Activated CD4-positive, alpha-beta T cell treated with anti-CD3 and anti-CD28 coated beads for 4 hours (primary cell): ENCODE measurements around the gene UTS2R.
"Not testable (repeated sequence)": the region's sequence is repeated elsewhere in the genome, so short reads cannot be mapped to it uniquely, and the experiment has no call there.

Experiments
- DNase-seq, 2 donors: peaks; one replicate each; pipeline ENCODE4 v3.0.0-alpha.2; 2020

UTS2R gene

DNA sequence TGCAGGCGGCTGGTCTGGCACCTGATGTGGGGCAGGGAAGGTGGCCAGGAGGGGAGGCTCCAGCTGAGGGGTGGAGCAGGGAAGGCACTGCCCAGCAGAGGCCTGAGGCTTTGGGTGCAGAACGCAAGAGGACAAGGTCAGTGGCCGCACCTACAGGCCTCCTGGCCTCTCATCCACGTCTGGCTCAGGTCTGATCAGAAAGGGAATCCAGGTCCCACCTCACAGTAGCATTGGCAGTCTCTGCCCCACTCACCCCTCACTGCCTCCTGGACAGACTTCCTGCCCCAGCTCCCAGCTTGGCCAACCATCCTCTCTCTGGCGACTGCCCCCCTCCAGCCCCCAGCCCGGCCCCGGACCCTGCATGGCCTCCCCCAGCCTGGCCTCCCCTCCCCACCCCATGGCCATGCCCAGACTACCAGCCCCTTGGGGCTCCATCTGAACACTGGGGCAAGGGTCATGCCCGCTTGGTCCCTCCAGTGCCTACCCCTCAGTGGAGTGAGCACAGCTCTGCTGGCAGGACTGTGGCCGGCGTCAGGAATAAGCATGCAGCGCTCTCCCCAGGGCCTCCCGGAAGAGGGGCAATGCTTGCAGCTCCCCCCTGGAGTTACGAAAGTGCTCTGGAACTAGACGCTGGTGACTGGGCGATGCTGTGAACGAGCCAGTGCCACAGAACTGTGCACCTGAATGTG is 4.6 kb downstream of the UTS2R start:
- no peak for DNase-seq

DNA sequence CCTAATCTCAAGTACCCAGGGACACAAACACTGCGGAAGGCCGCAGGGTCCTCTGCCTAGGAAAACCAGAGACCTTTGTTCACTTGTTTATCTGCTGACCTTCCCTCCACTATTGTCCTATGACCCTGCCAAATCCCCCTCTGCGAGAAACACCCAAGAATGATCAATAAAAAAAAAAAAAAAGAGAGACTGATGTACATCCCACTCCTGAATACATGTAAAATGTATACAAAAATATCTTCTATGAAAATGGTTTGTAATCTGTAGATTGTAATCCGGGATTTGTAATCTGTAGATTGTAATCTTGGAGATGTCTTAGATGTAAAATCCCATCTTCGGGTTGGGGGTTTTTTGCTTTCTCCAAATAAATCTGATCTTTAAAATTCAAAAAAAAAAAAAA is 5.7 kb downstream of the UTS2R start:
- not testable (repeated sequence) for DNase-seq

DNA sequence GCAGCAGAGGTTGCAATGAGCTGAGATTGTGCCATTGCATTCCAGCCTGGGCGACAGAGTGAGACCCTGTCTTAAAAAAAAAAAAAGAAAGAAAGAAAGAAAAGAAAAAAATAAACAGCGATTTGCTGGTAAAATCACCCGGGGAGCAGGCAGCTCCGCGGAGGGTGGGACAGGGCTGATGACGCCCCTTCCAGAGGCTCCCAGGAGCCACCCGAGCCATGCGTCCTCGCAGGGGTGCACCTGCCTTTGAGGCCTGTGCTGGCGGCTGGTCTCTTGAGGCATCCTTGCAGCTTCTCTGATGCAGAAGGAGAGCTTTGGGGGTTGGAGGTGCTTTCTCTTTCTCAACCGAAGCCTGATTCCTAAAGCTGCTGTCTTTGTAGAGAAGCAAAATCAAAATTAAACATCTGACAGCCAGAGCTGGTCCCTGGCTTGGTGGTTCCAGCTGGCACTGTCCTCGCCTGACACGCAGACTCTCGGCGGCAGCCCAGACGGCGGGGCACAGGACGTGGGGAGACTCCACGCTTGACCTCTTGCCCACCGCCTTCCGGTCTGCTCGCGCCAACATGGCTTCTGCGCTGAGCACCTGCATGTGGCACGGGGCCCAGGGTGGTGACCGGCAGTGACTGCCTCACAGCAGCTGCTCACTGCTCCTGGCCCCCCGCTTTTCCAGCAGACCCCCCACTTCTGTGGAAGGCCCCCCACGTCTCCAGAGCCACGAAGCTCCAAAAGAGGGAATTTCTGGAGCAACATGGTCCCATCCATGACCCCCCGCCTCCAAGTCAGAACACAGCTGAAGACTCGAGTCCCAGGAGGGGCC is 6.6 kb downstream of the UTS2R start:
- no peak for DNase-seq

DNA sequence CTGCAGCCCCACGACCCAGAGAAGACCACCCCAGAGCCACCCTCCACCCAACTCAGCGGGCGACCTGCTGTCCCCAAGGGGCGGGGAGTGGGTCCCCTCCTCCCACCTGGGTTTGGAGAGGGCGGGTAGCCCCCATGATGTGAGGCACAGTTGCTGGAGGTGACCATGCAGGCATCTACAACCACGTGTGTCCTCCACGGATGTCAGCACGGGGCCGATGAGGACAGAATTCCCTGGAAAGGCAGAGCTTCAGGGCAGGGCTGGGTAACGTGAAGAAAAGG is 7.1 kb downstream of the UTS2R start:
- no peak for DNase-seq

DNA sequence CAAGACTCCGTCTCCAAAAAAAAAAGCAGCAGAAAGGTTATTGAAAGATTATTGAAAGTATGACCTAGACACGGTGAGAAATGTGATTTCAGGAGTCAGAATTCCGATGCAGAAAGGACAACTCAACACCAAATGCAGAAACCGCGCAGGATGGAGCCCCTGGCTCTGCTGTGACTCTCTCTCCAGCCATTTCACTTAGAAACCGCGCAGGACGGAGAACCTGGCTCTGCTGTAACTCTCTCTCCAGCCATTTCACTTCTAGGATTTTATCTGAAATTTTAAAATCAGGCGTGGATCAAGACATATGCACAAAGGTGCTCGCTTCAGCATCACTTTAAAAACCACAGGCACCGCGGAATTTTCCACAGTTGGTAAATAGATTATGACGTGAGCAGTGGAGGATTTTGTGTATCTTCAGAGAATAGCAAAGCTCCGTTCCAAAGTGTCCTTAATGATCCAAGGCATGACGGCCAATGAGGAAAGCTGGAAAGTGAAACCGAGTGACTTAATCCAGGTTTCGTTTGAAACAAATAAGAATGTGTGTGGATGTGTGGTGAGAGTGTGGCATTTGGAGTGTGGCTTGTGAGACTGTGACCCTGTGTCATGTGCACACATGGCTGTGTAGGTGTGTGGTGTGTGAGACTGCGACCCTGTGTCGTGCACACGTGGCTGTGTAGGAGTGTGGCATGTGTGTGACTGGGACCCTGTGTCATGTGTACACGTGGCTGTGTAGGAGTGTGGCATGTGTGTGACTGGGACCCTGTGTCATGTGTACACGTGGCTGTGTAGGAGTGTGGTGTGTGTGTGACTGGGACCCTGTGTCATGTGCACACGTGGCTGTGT is 9.5 kb downstream of the UTS2R start:
- DNase-seq = no peak

DNA sequence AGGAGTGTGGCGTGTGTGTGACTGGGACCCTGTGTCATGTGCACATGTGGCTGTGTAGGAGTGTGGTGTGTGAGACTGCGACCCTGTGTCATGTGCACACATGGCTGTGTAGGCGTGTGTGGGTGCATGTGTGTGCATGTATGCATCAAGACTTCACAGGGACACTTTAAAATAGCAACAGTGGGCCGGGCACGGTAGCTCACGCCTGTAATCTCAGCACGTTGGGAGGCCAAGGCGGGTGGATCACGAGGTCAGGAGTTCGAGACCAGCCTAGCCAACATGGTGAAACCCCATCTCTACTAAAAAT is 10.1 kb downstream of the UTS2R start:
- DNase-seq = not testable (repeated sequence)

DNA sequence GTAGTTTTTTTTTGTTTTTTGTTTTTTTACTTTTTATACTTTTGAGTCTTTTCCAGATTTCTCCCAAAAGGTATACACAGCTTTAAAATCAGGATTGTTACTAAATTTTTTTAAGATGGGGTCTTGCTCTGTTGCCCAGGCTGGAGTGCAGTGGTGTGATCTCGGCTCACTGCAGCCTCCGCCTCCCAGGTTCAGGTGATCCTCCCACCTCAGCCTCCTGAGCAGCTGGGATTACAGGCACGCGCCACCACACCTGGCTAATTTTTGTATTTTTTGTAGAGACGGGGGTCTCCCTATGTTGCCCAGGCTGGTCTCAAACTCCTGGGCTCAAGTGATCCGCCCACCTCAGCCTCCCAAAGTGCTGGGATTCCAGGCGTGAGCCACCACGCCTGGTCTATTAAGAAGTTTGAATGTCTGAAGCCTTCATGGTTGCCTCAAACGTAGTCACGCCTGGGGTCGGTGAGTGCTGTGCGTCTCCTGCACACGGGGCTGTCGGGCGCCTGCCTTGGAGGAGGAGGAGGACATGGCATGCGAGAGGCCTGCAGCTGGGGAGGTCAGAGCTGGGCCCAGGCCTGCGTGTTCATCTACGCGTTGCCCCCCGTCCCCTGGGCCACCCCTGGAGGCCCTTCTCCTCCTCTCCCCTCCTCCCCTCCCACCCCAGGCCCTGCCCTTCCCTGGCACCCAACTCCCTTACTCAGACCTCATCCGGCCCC is 10.8 kb downstream of the UTS2R start:
- not testable (repeated sequence) for DNase-seq

DNA sequence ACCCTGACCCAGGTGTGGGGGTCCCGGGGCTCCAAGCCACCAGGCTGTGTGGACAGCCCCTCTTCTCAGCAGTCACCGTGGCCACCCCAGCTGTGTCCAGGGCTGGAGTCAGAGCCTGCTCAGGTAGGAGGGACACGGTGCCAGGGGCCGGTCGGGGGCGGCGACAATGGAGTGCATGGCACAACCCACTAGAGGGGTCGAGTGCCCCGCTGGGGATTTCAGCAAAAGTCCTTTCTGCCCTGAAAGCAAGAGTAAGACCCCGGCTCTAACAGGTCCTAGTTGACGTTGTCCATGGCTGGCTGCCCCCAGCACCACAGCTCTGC is 11.3 kb downstream of the UTS2R start:
- DNase-seq = no peak

DNA sequence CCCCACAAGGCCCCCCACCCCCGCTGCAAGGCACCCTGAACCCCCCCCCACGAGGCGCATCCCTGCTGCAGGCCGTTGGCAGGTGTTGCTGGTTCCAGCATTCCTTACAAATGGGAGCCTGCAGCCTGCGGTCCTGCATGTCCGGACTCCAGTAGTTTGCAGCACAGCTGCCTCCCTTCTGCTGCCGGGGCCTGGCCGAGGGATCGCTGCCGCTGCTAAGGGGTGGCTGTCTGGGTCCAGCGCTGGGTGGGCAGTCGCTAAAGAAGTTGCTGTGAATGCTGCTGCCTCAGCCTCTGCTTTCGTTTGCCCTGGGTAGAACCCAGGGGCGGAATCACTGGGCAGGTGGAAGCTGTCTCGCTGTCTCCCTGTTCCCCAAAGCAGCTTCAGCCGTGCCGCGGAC is 11.8 kb downstream of the UTS2R start:
- DNase-seq = no peak

DNA sequence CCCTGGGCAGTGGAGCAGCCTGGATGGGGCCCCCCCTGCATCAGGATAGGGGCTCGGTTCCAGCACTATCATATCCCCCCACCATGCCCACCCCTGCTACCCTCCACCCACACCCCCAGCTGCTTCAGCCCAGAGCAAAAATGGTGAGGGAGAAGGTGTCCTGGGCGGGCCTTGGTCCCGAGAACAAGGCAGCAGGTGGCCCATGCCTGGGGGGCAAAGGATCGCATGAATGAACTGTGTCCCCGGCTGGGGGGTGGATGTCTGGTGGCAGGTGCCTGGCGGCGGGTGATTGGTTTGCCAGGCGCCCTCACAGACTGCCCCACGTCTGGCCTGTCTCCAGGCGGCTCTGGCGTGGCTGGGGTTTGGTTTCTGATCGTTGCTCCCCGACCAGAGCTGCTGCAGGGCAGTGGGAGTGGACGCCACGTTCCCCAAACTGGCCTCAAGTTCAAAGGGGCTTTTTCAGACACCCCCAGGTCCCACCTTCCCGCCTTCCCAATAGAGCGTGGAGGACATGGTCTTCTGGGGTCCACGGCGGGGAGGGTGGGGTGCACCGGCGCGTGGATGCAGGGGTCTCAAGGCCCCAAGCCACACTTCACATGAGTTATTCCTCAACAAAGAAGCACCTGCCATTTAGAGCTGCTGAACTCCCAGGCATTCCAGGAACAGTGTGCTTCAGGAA is 12.6 kb downstream of the UTS2R start:
- DNase-seq = no peak

DNA sequence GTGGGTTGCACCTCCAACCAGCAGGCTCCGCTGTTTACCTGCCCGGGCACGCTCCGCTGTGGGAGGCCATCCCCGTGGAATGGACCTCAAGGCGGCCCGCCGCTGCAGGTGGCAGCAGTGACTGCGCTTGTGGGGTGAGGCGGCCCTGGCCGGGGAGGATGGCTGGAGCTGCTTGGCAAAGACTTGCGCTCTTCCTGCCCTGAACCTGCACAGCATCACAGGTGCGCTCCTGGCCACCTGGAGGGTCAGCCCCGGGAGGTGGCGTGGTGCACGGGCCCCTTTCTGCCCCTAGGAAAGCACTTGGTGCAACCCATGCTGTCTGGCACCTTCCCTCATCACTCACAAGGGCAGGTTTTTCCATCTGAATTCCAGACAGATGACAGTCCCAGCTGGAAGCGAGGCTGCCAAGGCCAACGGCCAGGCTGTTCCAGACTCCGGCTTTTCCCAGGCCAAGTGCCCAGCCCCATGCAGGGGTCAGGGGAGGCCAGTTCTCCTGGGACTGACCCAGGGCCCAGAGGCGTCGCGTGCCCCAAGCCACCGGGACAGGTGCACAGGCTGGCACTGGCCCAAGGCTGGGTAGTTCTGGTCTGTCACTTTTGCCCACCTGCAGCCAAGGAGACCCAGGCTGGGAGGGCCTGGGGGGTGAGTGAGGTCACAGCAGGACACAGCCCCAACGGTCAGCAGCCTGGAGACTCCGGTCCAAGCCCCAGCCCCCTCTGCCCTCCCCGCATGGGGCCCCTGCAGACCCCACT is 13.3 kb downstream of the UTS2R start:
- DNase-seq = no peak

DNA sequence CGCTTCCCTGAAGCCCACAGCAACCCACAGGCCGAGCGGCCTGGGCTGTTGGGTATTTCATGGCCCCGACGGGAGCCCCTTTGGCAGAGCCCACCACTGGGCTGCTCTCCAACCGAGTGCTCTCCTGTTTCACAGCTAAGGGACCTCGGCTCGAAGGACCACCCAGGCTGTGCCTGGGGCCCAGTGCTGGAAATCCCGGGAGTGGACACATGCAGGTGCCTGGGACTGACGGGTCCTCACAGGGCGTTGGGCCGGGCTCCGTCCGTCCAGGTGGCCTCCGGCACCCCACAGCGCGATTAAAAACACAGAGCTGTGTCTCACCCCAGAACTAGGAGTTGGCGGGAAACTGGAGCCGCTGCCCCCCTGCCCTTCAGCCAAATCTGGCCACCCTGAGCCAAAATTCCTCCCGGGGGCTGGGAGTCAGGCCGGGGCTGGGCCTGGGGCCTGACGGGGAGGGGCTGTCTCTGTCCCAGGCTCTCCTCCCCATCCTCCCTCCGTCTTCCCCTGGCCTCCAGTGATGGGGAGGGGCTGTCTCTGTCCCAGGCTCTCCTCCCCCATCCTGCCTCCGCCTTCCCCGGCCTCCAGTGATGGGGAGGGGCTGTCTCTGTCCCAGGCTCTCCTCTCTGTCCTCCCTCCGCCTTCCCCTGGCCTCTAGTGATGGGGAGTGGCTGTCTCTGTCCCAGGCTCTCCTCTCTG is 14.1 kb downstream of the UTS2R start:
- no peak for DNase-seq

DNA sequence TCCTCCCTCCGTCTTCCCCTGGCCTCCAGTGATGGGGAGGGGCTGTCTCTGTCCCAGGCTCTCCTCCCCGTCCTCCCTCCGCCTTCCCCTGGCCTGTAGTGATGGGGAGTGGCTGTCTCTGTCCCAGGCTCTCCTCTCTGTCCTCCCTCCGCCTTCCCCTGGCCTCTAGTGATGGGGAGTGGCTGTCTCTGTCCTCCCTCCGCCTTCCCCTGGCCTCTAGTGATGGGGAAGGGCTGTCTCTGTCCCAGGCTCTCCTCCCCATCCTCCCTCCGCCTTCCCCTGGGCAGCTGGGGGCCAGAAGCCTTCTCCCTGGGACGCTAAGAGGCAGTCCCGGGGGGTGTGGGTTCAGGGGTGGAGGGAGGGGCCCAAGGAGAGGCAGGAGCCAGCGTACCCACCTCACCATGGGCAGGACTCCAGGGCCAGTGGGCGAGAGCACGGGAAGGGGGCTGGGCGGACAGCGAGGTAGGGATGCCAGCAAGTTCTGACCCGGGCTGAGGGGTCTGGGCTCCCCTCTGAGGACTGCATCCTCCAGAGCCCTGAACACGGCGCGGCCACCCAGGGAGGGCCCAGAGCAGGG is 14.8 kb downstream of the UTS2R start:
- no peak for DNase-seq

DNA sequence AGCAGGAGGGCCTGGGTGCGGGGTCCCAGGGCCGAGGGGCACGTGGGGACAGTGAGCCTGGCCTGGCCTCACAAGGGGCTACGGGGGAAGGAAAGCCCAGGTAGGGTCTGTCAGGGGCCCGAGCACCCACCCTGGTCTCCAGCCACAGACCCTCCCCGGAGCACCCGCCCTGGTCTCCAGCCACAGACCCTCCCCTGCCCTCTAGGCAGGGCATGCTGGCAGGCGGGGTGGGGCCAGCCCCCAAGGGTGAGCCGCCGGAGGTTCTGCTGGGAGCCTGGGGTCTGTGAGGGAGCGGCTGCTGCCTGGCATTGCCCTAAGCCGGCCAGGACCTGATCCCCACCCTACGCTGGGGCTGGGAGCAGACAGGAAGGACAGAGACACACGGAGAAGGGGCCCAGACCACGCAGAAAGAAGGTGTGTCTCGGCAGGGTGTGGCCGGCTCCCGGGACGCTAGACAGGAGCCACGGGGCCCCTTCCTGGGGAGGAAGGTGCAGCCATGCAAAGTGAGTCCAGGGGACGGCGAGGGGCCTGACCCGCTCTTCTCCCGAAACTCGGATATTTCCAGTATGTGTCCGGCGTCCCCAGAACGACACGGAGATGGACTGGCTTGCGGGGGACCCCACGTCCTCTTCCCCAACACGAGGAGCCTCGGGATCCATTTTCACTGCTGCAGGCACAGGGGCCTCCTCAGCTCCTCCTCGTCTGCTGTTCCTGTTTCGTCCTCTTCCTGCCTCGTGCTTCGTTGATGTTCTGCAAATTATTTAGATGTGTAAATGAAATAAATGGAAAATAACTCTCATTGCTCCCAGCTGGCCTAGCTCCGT is 15.5 kb downstream of the UTS2R start:
- no peak for DNase-seq

DNA sequence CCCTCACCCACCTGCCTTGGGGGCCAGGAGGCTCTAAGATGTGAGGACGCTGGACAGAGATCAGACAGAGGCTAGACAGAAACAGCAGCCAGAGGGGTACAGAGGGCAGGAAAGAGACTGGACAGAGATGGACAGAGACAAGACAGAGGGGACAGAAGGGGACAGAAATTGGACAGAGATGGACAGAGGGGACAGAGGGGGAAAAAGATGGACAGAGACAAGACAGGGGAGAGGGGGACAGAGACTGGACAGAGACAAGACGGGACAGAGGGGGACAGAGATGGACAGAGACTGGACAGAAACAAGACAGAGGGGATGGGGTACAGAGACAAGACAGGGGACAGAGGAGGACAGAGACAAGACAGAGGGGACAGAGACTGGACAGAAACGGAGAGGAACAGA is 16.1 kb downstream of the UTS2R start:
- no peak for DNase-seq

DNA sequence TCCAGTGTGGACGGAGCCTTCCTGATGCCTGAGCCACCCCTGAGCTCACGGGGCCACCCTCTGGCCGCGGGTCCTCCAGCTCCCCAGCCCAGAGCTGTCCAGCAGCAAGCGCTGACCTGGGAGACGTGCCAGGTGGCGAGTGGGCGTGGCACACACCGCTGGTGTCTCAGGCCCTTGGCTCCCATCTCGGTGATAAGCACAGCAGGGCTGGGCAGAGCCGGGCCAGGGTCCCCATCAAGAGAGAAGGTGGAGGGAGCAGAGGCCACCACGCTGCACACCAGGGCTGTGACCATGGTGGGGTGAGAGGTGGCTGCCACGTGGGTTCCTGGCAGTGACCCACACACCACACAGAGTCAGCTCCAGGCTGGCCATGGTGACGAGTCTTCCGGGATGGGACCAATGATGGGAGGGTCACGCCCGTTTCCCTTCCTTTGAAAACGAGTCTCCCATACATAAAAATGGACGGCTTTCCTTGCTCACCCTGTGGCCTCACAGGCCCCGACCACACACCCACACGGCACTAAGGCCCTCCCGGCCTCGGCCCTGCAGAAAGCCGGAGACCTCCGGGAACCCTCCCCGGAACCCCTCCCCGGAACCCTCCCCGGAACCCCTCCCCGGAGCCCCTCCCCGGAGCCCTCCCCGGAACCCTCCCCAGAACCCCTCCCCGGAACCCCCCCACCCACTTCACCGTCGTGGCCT is 16.8 kb downstream of the UTS2R start:
- no peak for DNase-seq

DNA sequence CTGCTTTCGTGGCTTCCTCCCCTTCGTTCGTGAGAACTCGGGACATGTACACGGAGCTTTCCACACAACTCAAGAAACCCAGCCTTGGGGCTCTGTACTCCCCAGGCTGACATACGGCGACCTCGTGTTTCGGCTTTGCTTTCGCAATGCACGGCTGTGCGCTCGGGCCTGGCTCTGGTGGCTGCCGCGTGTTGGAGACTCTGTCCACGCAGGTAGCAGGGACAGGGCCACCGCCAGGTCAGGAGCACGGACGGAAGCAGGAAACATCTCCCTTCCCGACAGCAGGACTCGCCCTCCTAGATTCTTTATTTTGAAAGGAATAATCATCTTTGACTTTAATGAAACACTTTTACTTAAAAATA is 17.3 kb downstream of the UTS2R start:
- no peak for DNase-seq

DNA sequence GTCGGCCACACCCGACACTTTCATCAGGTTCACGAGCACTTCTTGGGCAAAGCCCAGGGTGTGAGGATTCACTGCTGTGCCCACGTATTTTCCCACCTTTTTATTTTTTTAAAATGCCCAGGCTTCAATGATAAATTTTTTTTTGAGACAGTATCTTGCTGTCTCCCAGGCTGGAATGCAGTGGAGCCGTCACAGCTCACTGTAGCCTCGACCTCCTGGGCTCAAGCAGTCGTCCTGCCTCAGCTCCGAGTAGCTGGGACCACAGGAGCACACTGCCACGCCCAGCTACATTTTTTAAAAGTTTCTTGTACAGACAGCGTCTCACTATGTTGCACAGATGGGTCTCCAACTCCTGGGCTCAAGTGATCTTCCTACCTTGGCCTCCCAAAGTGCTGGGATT is 17.8 kb downstream of the UTS2R start:
- DNase-seq = no peak

DNA sequence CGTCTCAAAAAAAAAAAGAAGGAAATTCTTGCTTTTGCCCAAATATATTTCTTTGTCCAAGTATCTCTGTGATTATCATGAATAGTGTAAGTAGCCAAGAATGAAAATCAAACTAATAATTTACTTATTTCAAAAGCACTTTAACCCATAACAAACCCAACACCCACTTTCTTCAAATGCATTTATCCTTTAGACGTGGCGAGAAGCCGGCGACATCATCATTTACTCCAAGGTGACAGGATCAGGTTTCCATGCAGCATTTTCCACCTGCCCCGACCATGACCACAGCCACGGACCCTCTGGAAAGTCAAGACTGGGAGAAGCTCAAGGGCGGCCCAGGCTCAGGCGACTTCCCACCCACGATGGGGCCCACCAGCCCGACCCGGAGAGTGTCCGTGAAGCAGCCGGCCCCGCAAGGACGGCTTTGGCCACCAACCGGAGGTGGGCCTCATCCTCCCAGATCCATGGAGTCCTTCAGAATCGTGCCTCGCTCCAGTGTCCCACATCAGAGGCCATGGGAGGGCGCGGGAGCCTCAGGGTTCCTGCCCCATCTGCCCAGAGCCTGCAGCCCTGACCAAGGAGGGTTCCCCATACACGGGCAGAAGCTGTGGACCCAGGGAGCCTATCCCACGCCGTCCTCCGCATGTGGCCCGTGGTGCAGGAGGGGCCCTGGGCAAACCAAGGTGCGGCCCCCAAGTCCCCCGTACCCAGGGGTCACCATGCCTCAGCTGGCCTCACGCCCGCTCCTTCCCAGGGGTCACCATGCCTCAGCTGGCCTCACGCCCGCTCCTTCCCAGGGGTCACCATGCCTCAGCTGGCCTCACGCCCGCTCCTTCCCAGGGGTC is 18.7 kb downstream of the UTS2R start:
- no peak for DNase-seq
